Endothelial cell of umbilical vein (primary cell): Measurements from ENCODE around the gene NRM. TPM values are rescaled to one million over a fixed set of nuclear protein-coding genes. Genes with fewer than 3 reads are reported as not detected.

Experiments
- BruUV-seq: library from RNA; stranded (reverse); fragments of 400-500 nt; replicated peaks from 2 replicates; lab custom pipeline; 2021; lab: Mats Ljungman, UMichigan
- CTCF ChIA-PET: fragments of 300-600, 350-600 bp; sonication (Branson Sonifier 250); formaldehyde crosslinking; loops from one replicate; lab custom pipeline; 2021; ENCODE audit warnings: antibody characterized with exemption, inconsistent platforms; lab: Charles Lee
- POLR2A ChIA-PET: fragments of 300-600, 350-600 bp; sonication (Branson Sonifier 250); formaldehyde crosslinking; loops from one replicate; lab custom pipeline; 2021; ENCODE audit warnings: antibody characterized with exemption, inconsistent platforms; lab: Charles Lee
- DNase-seq: peaks from one replicate; pipeline ENCODE4 v3.0.0-alpha.2; 2011; ENCODE audit warnings: low read depth, low spot score
- FAIRE-seq: peaks from 2 replicates; lab custom pipeline; 2011; peaks lifted over from hg19 to GRCh38; lab: Jason Lieb, UNC
- H2AFZ ChIP-seq: 2 replicates; pipeline ENCODE4 v1.6.0; 2012; ENCODE audit warnings: low read depth, low read length, control low read depth, inconsistent platforms
- H3K27ac ChIP-seq: 2 replicates; pipeline ENCODE4 v1.5.1; 2011; ENCODE audit warnings: low read depth, mild to moderate bottlenecking, control low read depth, low read length, moderate library complexity; ENCODE audit not compliant: insufficient read depth
- H3K27me3 ChIP-seq, 2 experiments: 2 replicates each; pipeline versions ENCODE4 v1.6.0 to v1.6.1; 2011; ENCODE audit warnings: low read length in 2 of 2, mixed read lengths in 1 of 2; ENCODE audit not compliant: control insufficient read depth in 2 of 2, insufficient read depth in 2 of 2
- H3K36me3 ChIP-seq, 2 experiments: 2 replicates in 1 of 2; 3 replicates in 1 of 2; pipeline ENCODE4 v1.5.1; 2011; ENCODE audit warnings: low read length in 2 of 2, mild to moderate bottlenecking in 1 of 2, moderate library complexity in 1 of 2; ENCODE audit not compliant: control insufficient read depth in 2 of 2, insufficient read depth in 2 of 2; ENCODE audit errors: extremely low read depth in 1 of 2
- H3K4me1 ChIP-seq: 3 replicates; pipeline ENCODE4 v1.5.1; 2011; ENCODE audit warnings: mild to moderate bottlenecking, low read length; ENCODE audit not compliant: control insufficient read depth, insufficient read depth; ENCODE audit errors: extremely low read depth
- H3K4me2 ChIP-seq: 2 replicates; pipeline ENCODE4 v1.6.1; 2011; ENCODE audit warnings: low read length, control low read depth, mixed read lengths; ENCODE audit not compliant: insufficient read depth
- H3K4me3 ChIP-seq, 3 experiments: fragments of 200-600 bp in 1 of 3; sonication (generic), shearing (Covaris generic) in 1 of 3; replicated peaks in 1 of 3; 2 replicates each; pipeline ENCODE4 v1.5.1; 2011 to 2016; ENCODE audit warnings: control low read depth in 3 of 3, low read length in 3 of 3, mild to moderate bottlenecking in 2 of 3, inconsistent platforms in 1 of 3, low read depth in 1 of 3, moderate library complexity in 1 of 3; ENCODE audit not compliant: insufficient read depth in 1 of 3
- H3K79me2 ChIP-seq: 2 replicates; pipeline ENCODE4 v1.6.0; 2012; ENCODE audit warnings: low read length, inconsistent platforms; ENCODE audit not compliant: control insufficient read depth, insufficient read depth
- H3K9ac ChIP-seq: replicated peaks from 2 replicates; pipeline ENCODE3; 2011; ENCODE audit warnings: low read length, control low read depth; ENCODE audit not compliant: insufficient read depth; ENCODE audit errors: extremely low read depth
- H3K9me1 ChIP-seq: replicated peaks from 3 replicates; pipeline ENCODE4 v1.6.0; 2011; ENCODE audit warnings: mild to moderate bottlenecking, low read length; ENCODE audit not compliant: control insufficient read depth, insufficient read depth; ENCODE audit errors: extremely low read depth
- H3K9me3 ChIP-seq: replicated peaks from 2 replicates; pipeline ENCODE4 v1.5.1; 2012; ENCODE audit warnings: low read length, inconsistent platforms; ENCODE audit not compliant: control insufficient read depth, insufficient read depth
- H4K20me1 ChIP-seq: replicated peaks from 2 replicates; pipeline ENCODE3; 2011; ENCODE audit warnings: mild to moderate bottlenecking, low read length; ENCODE audit not compliant: control insufficient read depth, insufficient read depth; ENCODE audit errors: extremely low read depth
- FOS ChIP-seq: IDR thresholded peaks from 2 replicates; pipeline ENCODE4 v1.6.1; 2011; ENCODE audit warnings: mild to moderate bottlenecking, low read length, moderate library complexity, borderline replicate concordance; ENCODE audit not compliant: insufficient read depth
- GATA2 ChIP-seq: IDR thresholded peaks from 2 replicates; pipeline ENCODE4 v1.7.0; 2011; ENCODE audit warnings: low read depth, mild to moderate bottlenecking, moderate library complexity, mixed read lengths, low read length; ENCODE audit not compliant: insufficient read length, insufficient read depth
- JUN ChIP-seq: IDR thresholded peaks from 2 replicates; pipeline ENCODE4 v1.6.1; 2011; ENCODE audit warnings: borderline replicate concordance, low read depth; ENCODE audit not compliant: insufficient read length, insufficient read depth
- MYC ChIP-seq: IDR thresholded peaks from one replicate; pipeline ENCODE4 v1.6.1; 2011; ENCODE audit warnings: mild to moderate bottlenecking, low read depth, low read length
- POLR2A ChIP-seq: IDR thresholded peaks from 2 replicates; pipeline ENCODE4 v1.6.1; 2012; ENCODE audit warnings: low read depth, mild to moderate bottlenecking, control low read depth, low read length
- POLR2AphosphoS5 ChIP-seq: IDR thresholded peaks from 2 replicates; pipeline ENCODE4 v1.6.1; 2012; ENCODE audit warnings: low read depth, mild to moderate bottlenecking, control low read depth, low read length, moderate library complexity; ENCODE audit not compliant: insufficient read depth
- dilution Hi-C: fragments of 300-500 bp; cut with MboI; formaldehyde crosslinking; loops from one replicate; pipeline ENCODE4 v1.15.0; 2019; ENCODE audit warnings: low sequenced_read_pairs; ENCODE audit not compliant: extremely low pct_ligation_motif_present
- intact Hi-C: fragments of 100-400 bp; cut with micrococcal nuclease; formaldehyde crosslinking; loops from one replicate; pipeline ENCODE4 v1.10.0; 2022
- polyA plus RNA-seq, 4 experiments: library from polyadenylated mRNA; depleted of rRNA in 3 of 4; stranded (reverse) in 3 of 4; unstranded in 1 of 4; fragments of >200 nt; gene quantifications; 2 replicates each; pipeline versions ENCODE4 v1.2.1 to v1.2.3, GENCODE V29; 2011 to 2012; ENCODE audit warnings: missing spikeins in 1 of 4
- total RNA-seq: library from RNA; stranded (reverse); gene quantifications from 2 replicates; pipeline ENCODE4 v1.2.3, GENCODE V29; 2021
- TF ChIP-seq, protein P1 (sequence below), 2 donors: IDR thresholded peaks; 1 replicate in 1 of 2; 2 replicates in 1 of 2; pipeline ENCODE4 v1.5.1; 2011; ENCODE audit warnings: low read length in 2 of 2, mild to moderate bottlenecking in 2 of 2, moderate library complexity in 2 of 2, control low read depth in 1 of 2, inconsistent platforms in 1 of 2, low read depth in 1 of 2; ENCODE audit not compliant: insufficient read depth in 1 of 2; ENCODE audit errors: extremely low read depth in 1 of 2

Gene NRM
- total and polyA plus RNA-seq, 2 donors (not counting 3 experiments of a cell fraction or from before 2014, with no cell fraction given), result 32.2 to 33.8 TPM

DNA sequence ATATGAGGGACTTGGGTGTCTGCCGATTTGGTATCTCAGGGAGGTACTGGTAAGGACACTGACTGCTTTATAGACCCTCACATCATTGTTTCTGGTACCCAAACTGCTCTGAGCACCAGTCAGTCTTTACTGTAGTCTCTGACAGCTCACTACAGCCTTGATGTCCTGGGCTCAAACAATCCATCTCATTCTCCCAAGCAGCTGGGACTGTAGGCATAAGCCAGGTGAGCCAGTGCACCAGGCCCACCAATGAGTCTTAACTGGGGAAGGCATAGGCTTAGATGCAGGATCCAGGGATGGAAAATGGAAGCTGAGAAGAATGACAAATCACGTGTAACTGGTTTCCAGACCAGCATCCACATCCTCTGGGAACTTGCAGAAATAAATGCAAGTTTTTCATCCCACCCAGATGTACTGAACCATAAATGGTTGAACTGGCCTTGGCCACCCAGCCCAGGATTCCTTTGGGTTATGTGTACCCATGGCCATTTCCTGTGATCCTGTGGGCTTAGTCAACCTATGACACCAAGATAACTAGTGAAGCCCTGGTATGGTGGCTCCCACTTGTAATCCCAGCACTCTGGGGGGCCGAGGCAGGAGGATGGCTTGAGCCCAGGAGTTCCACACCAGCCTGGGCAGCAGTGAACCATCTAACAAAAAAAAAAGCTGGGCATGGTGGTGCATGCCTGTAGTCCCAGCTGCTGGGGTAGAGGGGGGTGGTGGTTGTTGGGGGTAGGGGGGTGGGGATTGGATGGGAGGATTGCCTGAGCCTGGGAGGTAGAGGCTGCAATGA, 35.1 kb upstream of the NRM start:
- Histone ChIP-seq H3K9me3 (no peaks in the 10 kb centered on the region), H3K27me3 (no peaks in the 10 kb centered on the region), H4K20me1 (peaks cover 7% of the 10 kb centered on the region), H3K9me1 (no peaks in the 10 kb centered on the region), H3K4me1 (peaks cover 23% of the 10 kb centered on the region), H2AFZ (no peak overlapping the region), H3K9ac (no peak overlapping the region), H3K4me3 (no peak overlapping the region), H3K27ac (no peak overlapping the region), H3K4me2 (no peak overlapping the region), H3K79me2 (peaks cover 42% of the 10 kb centered on the region), H3K36me3 (peaks cover 16 to 37% of the 10 kb centered on the region in 2 experiments)
- DNase-seq, result peak; percentile 26
- dilution Hi-C loops, result loop anchor here (25.0 kb wide), 1 partner anchor 161 kb away; the partner anchor contains the start of gene DDR1
- CTCF ChIA-PET, result interaction anchor here (3.7 to 9.2 kb wide), 2 partner anchors 45 to 362 kb away, joined by 18 to 296 read pairs; no protein-coding TSS in a partner anchor
- FAIRE-seq, result peak; percentile 84
- POLR2A ChIA-PET, result interaction anchor here (0.5 kb wide), 1 partner anchor 111 kb away, joined by 3 read pairs; no protein-coding TSS in a partner anchor
- intact Hi-C loops, result no loop called here
- TF ChIP-seq FOS, result no peak
- no peak for TF ChIP-seq MYC
- peak; percentile 88 for TF ChIP-seq POLR2AphosphoS5
- TF ChIP-seq POLR2A, result peak; percentile 59
- no peak for TF ChIP-seq GATA2
- TF ChIP-seq JUN, result no peak
- TF ChIP-seq, protein P1, sequence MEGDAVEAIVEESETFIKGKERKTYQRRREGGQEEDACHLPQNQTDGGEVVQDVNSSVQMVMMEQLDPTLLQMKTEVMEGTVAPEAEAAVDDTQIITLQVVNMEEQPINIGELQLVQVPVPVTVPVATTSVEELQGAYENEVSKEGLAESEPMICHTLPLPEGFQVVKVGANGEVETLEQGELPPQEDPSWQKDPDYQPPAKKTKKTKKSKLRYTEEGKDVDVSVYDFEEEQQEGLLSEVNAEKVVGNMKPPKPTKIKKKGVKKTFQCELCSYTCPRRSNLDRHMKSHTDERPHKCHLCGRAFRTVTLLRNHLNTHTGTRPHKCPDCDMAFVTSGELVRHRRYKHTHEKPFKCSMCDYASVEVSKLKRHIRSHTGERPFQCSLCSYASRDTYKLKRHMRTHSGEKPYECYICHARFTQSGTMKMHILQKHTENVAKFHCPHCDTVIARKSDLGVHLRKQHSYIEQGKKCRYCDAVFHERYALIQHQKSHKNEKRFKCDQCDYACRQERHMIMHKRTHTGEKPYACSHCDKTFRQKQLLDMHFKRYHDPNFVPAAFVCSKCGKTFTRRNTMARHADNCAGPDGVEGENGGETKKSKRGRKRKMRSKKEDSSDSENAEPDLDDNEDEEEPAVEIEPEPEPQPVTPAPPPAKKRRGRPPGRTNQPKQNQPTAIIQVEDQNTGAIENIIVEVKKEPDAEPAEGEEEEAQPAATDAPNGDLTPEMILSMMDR (IDR thresholded peaks at IDR 0.05; ENCODE audit: extremely low read depth in 1 of 2, insufficient read depth in 1 of 2, low read depth in 1 of 2, low read length in 2 of 2), result no peak
- no TSS peak for BruUV-seq
